ENCODE measurements around the gene C5orf47.

C5orf47 gene

DNA sequence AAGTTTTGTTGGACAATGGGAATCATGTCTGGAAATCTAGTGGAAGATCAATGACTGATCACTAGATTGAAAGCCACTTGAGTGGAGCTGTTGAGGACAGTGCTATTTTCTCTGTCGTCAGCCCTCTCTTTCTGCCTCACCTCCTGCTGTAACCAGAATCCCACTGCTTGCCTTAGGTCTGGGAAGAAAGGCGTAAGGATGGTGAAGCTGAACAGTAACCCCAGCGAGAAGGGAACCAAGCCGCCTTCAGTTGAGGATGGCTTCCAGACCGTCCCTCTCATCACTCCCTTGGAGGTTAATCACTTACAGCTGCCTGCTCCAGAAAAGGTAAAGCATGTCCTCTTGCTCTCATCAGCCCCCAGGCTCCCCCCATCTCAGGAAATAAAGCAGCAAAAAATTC is 57.6 kb downstream of the C5orf47 start:
- TF ChIP-seq, protein P1, sequence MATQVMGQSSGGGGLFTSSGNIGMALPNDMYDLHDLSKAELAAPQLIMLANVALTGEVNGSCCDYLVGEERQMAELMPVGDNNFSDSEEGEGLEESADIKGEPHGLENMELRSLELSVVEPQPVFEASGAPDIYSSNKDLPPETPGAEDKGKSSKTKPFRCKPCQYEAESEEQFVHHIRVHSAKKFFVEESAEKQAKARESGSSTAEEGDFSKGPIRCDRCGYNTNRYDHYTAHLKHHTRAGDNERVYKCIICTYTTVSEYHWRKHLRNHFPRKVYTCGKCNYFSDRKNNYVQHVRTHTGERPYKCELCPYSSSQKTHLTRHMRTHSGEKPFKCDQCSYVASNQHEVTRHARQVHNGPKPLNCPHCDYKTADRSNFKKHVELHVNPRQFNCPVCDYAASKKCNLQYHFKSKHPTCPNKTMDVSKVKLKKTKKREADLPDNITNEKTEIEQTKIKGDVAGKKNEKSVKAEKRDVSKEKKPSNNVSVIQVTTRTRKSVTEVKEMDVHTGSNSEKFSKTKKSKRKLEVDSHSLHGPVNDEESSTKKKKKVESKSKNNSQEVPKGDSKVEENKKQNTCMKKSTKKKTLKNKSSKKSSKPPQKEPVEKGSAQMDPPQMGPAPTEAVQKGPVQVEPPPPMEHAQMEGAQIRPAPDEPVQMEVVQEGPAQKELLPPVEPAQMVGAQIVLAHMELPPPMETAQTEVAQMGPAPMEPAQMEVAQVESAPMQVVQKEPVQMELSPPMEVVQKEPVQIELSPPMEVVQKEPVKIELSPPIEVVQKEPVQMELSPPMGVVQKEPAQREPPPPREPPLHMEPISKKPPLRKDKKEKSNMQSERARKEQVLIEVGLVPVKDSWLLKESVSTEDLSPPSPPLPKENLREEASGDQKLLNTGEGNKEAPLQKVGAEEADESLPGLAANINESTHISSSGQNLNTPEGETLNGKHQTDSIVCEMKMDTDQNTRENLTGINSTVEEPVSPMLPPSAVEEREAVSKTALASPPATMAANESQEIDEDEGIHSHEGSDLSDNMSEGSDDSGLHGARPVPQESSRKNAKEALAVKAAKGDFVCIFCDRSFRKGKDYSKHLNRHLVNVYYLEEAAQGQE (IDR thresholded peaks at IDR 0.05; ENCODE audit: insufficient read depth in 1 of 2, low read depth in 2 of 2, low read length in 2 of 2): no peak
- TF ChIP-seq SIN3A (IDR thresholded peaks at IDR 0.05; ENCODE audit: borderline replicate concordance, insufficient read depth, low read length) (no peak), TAF1 (IDR thresholded peaks at IDR 0.05; ENCODE audit: borderline replicate concordance, insufficient read depth, low read length) (no peak), POLR2AphosphoS5 (IDR thresholded peaks at IDR 0.05; ENCODE audit: low read depth, low read length) (no peak), FOXP2 (optimal IDR thresholded peaks at IDR 0.05; ENCODE audit: borderline replicate concordance, extremely low read depth, extremely low read length, insufficient read depth) (no peak)

DNA sequence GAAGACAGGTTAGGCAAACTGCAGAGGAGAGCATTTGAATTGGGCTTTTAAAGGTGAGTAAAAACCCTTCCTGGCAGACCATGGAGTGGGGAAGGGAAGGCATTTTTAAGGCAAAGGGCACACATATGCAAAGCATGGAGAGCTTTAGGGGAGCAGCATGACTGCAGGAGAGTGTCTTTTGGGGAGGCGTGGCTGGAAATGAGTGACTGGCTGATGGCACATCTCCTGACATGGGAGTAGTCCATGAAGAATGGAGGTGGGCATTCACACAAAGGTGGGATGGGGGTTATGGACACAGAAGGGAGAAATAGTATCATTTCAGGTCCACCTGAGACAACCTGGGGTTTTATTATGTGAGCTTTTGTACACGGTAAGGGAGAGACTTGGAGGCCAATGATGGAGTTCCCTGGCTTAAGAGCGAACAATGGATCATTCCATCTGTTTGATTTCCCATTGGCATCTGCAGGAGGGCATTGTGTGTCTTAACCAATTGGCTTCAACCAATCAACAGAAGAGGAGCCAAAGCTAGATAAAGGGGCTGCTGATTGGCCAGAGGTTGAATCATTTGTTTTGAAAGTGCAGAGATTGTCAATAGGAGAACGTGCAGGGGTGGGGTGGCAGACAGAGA is 58.6 kb downstream of the C5orf47 start:
- no peak for TF ChIP-seq SIN3A (IDR thresholded peaks at IDR 0.05; ENCODE audit: borderline replicate concordance, insufficient read depth, low read length)
- no peak for TF ChIP-seq POLR2AphosphoS5 (IDR thresholded peaks at IDR 0.05; ENCODE audit: low read depth, low read length)
- no peak for TF ChIP-seq TAF1 (IDR thresholded peaks at IDR 0.05; ENCODE audit: borderline replicate concordance, insufficient read depth, low read length)
- TF ChIP-seq, protein P1 (IDR thresholded peaks at IDR 0.05; ENCODE audit: insufficient read depth in 1 of 2, low read depth in 2 of 2, low read length in 2 of 2): no peak
- TF ChIP-seq FOXP2 (optimal IDR thresholded peaks at IDR 0.05; ENCODE audit: borderline replicate concordance, extremely low read depth, extremely low read length, insufficient read depth): no peak

DNA sequence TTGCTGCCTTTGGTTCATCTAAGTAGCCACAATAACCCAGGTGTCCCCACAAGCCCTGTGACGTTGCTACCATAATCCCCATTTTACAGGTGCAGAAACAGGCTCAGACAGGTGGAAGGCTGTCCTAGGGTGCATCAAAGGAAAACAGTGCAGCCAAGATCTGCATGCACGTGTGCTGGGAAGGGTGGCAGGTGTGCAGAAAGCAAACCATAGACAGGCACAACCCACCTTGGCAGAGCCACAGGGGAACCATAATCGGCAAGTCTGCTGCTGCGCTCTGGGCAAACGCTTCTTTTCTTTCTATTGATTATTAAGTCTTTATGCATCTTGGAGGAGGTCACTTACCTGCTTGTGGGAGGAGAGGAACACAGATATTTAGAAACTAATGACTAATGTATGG is 63.7 kb downstream of the C5orf47 start:
- TF ChIP-seq, protein P1 (IDR thresholded peaks at IDR 0.05; ENCODE audit: insufficient read depth in 1 of 2, low read depth in 2 of 2, low read length in 2 of 2): no peak
- TF ChIP-seq SIN3A (IDR thresholded peaks at IDR 0.05; ENCODE audit: borderline replicate concordance, insufficient read depth, low read length) (no peak), FOXP2 (optimal IDR thresholded peaks at IDR 0.05; ENCODE audit: borderline replicate concordance, extremely low read depth, extremely low read length, insufficient read depth) (no peak), TAF1 (IDR thresholded peaks at IDR 0.05; ENCODE audit: borderline replicate concordance, insufficient read depth, low read length) (no peak), POLR2AphosphoS5 (IDR thresholded peaks at IDR 0.05; ENCODE audit: low read depth, low read length) (no peak)

DNA sequence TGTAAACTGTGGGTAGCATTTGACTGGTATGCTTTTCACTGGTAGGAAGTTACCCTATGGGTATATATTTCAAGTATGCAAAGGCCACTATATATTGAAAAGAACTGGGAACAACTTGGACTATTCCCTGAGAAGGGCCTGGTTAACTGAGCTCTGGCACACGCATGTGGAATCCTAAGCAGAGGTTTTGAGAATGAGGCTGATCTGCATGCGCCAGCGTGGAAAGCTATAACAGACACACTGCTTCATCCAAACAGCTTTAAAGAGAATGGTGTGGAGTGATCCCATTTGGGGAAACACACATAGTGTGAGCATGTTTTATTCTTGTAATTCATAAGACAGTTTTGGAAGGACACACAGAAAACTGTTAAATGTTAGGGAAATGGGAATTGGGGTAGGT is 64.9 kb downstream of the C5orf47 start:
- TF ChIP-seq, protein P1 (IDR thresholded peaks at IDR 0.05; ENCODE audit: insufficient read depth in 1 of 2, low read depth in 2 of 2, low read length in 2 of 2): no peak
- TF ChIP-seq SIN3A (IDR thresholded peaks at IDR 0.05; ENCODE audit: borderline replicate concordance, insufficient read depth, low read length): no peak
- TF ChIP-seq TAF1 (IDR thresholded peaks at IDR 0.05; ENCODE audit: borderline replicate concordance, insufficient read depth, low read length): no peak
- no peak for TF ChIP-seq POLR2AphosphoS5 (IDR thresholded peaks at IDR 0.05; ENCODE audit: low read depth, low read length)
- no peak for TF ChIP-seq FOXP2 (optimal IDR thresholded peaks at IDR 0.05; ENCODE audit: borderline replicate concordance, extremely low read depth, extremely low read length, insufficient read depth)

Data from PFSK-1 (cell line).